Measurements from ENCODE around the gene ASXL2.
"Not testable (repeated sequence)": the region's sequence is repeated elsewhere in the genome, so short reads cannot be mapped to it uniquely, and the experiment has no call there.

ASXL2 gene

GRCh38 chr2:25831746-25832449 lies 46.4 kb downstream of the ASXL2 start:
- no peak for FAIRE-seq

GRCh38 chr2:25829828-25830227 lies 48.5 kb downstream of the ASXL2 start:
- no peak for FAIRE-seq

GRCh38 chr2:25829377-25829704 lies 48.9 kb downstream of the ASXL2 start:
- no peak for FAIRE-seq

- not testable (repeated sequence) for FAIRE-seq
These were observed 49.5 kb downstream of the ASXL2 start for GRCh38 chr2:25828532-25829376.

- FAIRE-seq = no peak
These were observed 53.0 kb downstream of the ASXL2 start for GRCh38 chr2:25825238-25825637.

- no peak for FAIRE-seq
These were observed 53.6 kb downstream of the ASXL2 start for GRCh38 chr2:25824718-25825117.

GRCh38 chr2:25824216-25824615 lies 54.1 kb downstream of the ASXL2 start:
- FAIRE-seq = no peak

- FAIRE-seq = peak; percentile 33
These were observed 55.8 kb downstream of the ASXL2 start for GRCh38 chr2:25822190-25823117.

GRCh38 chr2:25821225-25822056 lies 56.8 kb downstream of the ASXL2 start:
- no peak for FAIRE-seq

- FAIRE-seq = no peak
These were observed 58.7 kb downstream of the ASXL2 start for GRCh38 chr2:25819597-25820039.

- no peak for FAIRE-seq
These were observed 60.7 kb downstream of the ASXL2 start for GRCh38 chr2:25817630-25818029.

- no peak for FAIRE-seq
These were observed 61.3 kb downstream of the ASXL2 start for GRCh38 chr2:25817006-25817405.

- FAIRE-seq = no peak
These were observed 62.0 kb downstream of the ASXL2 start for GRCh38 chr2:25816249-25816648.

- FAIRE-seq = no peak
These were observed 63.6 kb downstream of the ASXL2 start for GRCh38 chr2:25814681-25815080.

- FAIRE-seq = no peak
These were observed 67.9 kb downstream of the ASXL2 start for GRCh38 chr2:25810428-25810827.

- FAIRE-seq = no peak
These were observed 68.6 kb downstream of the ASXL2 start for GRCh38 chr2:25809646-25810045.

- no peak for FAIRE-seq
These were observed 70.3 kb downstream of the ASXL2 start for GRCh38 chr2:25808006-25808383.

GRCh38 chr2:25806941-25807340 lies 71.3 kb downstream of the ASXL2 start:
- FAIRE-seq = no peak

GRCh38 chr2:25805987-25806386 lies 72.3 kb downstream of the ASXL2 start:
- FAIRE-seq = no peak

GRCh38 chr2:25804338-25804737 lies 73.9 kb downstream of the ASXL2 start:
- FAIRE-seq = no peak

- FAIRE-seq = no peak
These were observed 79.0 kb downstream of the ASXL2 start for GRCh38 chr2:25799301-25799700.

Measured in endometrium (tissue), 2 donors.